ENCODE results near the gene EGLN3.

- TF ChIP-seq CTCF (IDR thresholded peaks at IDR 0.05; ENCODE audit: extremely low read depth in 1 of 2, insufficient read depth in 1 of 2, low read depth in 1 of 2, low read length in 2 of 2) (no peak), POLR2A (IDR thresholded peaks at IDR 0.05; ENCODE audit: low read depth, low read length) (no peak), FOS (IDR thresholded peaks at IDR 0.05; ENCODE audit: borderline replicate concordance, insufficient read depth, low read length) (no peak), EZH2 (IDR thresholded peaks at IDR 0.05; ENCODE audit: borderline replicate concordance, low read depth, low read length, severe bottlenecking) (no peak), POLR2AphosphoS5 (IDR thresholded peaks at IDR 0.05; ENCODE audit: insufficient read depth, low read depth, low read length) (no peak)
Measured at GRCh38 chr14:33985242-33985641, 34.4 kb upstream of the EGLN3 start.

All from endothelial cell of umbilical vein (primary cell).